Activated CD4-positive, alpha-beta T cell treated with anti-CD3 and anti-CD28 coated beads, Interleukin-2, amount 50 U/mL, for 1 hour (primary cell): Measurements from ENCODE around the gene GCN1.
A peak's percentile ranks its signal among the peaks of the same experiment; 100 is the strongest.

ENCODE experiments used
- DNase-seq: peaks from one replicate; pipeline ENCODE4 v3.0.0-alpha.2; 2020

Gene GCN1

DNA sequence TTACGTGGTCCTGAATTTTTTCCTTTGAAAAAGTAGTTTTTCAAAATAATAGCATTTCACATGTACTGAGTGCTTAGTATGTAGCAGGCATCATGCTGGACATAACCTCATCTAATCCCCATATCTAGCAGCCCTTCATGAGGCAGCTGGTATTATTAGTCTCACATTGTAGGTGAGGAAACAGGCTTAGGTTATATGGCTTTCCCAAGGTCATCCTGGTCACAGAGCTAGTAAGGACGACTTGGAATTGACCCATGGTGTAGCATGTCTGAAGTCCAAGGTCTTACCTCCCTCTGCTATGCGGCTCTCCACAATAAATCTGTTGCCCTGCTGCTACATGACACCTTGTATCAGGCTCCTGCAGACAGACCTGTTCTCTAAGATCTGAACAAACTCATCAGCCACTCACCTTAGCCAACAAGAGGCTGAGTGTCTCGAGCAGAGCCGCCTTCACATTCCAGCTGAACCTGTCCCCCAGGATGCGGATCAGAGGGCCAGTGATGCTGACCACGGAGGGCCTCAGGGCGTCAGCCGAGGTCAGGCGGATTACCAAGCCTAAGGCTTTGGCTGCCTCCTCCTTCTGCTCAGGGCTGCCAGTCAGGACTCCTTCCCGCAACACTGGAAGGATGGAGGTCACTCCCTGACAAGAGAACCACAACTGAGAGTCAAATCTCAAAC lies 58.3 kb downstream of the GCN1 start:
- no peak for DNase-seq

DNA sequence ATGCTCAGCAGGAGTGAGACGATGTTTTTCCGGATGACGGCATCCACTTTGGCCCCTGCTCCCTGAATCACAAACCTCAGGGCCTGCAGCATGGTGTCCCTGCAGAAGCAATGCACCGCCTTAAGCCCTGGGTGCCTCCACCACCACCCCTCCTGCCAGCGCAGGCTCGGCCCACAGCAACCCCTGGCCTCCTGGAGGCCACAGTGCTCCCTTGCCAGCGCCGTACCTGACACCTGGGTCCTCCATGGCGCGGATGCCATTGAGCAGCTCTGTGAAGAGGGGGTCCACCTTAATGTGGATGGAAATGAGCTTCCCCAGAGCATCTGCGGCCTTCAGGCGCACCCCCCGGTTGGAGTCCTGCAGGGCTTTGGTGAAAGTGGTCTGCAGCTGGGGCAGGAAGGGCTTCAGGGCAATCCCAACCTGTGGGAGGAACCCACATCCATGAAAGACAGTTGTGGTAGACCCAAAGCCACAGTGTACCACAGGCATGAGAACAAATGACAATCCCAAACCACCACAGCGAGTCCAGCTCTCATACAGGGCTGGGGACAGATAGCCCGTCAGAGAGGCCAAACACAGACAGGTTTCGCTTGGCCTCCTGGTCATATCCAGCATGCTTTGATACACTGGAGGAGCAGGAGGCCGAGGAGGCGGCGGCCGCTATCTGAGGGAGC lies 60.1 kb downstream of the GCN1 start:
- no peak for DNase-seq

- no peak for DNase-seq
These were observed 61.6 kb downstream of the GCN1 start for GRCh38 chr12:120132863-120133385.

- no peak for DNase-seq
These were observed 62.3 kb downstream of the GCN1 start for GRCh38 chr12:120132054-120132836.

GRCh38 chr12:120131116-120131515 lies 63.4 kb downstream of the GCN1 start:
- no peak for DNase-seq

DNA sequence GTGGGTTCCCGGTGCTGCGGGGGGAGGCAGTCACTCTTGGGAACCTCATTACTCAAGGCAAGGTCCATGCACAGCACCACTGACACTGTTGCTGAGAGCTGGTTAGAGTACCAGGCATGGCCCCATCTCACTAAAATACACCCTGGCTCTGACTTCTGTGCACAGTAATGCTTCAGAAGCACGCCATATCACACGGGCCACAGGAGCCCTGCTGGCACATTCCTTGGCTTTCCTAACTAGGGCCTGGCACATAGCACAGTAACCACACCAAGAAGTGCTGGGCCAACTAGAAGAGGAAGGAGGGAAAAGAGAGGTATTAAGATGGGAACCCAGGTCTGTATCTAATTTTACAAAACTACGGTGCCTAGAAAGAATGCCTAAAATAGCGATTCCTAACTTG lies 64.5 kb downstream of the GCN1 start:
- DNase-seq, result no peak

DNA sequence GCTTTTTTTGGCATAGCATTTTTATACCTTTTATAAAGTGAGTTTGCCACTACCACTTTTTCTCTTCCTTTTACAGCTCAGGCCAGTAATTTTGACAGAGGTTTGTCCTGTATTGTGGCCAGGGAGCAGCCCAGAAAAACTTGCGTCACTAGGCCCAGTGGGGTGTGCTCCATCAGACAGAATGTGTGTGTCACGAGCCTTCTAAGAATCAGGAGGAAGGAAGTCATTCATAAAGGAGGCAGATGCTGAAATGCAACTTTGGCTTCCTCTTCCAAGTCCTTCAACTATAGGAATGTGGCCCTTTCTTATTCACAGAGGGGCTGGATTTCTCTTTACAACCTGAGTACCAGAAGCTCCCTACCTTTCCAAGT lies 67.9 kb downstream of the GCN1 start:
- no peak for DNase-seq

DNA sequence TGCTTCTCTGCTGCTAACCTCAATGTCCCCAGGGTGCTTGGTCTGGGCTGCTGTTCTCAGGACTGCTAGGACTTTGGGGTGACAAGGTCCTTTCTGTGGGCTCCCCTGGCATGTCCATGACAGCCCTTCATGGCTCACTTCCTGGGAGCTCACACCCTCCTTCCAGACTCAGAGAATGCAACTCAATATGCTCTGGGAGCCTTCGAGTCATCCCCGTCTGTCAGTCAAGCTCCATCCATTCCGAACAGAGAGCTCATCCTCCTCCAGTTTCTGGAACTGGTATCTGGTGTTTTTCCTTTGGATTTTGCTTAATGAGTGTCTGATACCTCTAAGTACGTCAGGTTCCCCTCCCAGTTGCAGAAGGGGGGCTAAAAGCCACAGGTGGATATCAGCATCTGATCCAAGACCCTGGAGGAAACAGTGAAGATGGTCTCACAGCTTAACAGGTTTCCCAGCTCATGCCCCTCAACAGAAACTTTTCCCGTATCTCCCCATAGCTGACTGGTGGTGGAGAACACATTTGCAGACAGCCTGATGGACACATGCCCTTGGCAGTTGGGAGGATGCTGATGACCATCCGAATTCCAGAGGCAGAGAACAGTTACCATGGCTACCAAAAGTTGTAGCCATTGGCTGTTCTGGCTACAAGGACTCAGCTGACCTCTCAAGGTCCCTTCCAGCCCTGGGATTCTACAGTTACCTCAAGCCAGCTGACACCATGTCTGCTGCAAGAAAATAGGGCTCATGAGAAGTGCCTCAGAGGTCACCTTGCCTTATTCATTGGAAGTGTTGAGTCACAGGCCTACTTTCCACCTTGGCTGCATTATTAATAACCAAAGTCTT lies 68.5 kb downstream of the GCN1 start:
- DNase-seq, result no peak

- DNase-seq, result no peak
These were observed 69.5 kb downstream of the GCN1 start for GRCh38 chr12:120125029-120125428.

DNA sequence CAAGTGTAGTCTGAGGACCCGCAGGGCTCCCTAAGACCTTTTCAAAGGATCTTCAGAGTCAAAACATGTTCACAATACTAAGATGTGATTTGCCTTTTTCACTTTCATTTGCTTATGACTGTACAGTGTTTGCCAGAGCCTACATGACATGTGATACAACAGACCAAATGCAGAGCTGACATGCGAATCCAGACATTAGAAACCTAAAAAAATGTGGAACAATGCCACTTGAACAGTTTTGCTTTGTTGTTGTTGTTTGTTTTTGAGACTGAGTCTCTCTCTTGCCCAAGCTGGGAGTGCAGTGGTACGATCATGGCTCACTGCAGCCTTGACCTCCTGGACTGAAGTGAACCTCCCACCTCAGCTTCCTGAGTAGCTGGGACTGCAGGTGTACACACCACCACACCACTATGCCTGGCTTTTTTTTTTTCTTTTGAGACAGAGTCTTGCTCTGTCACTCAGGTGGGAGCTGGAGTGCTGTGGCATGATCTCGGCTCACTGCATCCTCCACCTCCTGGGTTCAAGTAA lies 72.7 kb downstream of the GCN1 start:
- no peak for DNase-seq

GRCh38 chr12:120121343-120121742 lies 73.2 kb downstream of the GCN1 start:
- DNase-seq, result no peak

- no peak for DNase-seq
These were observed 75.1 kb downstream of the GCN1 start for GRCh38 chr12:120119271-120119973.

GRCh38 chr12:120118321-120119061 lies 76.0 kb downstream of the GCN1 start:
- no peak for DNase-seq

DNA sequence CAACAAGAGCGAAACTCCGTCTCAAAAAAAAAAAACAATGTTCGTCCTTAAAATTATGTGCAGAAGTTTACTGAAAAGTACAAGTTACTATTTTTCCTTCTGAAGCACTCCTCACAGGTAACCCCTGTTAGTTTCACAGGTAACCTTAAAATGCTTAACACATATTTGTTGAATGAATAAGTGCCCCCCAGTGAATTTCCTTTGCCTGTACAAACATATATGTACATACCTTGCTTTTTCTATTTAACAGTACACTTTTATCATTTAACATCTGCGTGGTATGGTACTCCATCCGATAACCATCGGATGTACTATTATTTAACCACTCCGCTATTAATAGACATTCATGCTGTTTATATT lies 76.6 kb downstream of the GCN1 start:
- no peak for DNase-seq

- peak; percentile 98 for DNase-seq
These were observed 77.5 kb downstream of the GCN1 start for GRCh38 chr12:120116792-120117651.

- no peak for DNase-seq
These were observed 78.1 kb downstream of the GCN1 start, which contains the start of gene RAB35 for GRCh38 chr12:120116441-120116791. Gene RAB35, minus strand, starts transcription at chr12:120116753. Its CDS starts 103 bp downstream, at chr12:120116650.

GRCh38 chr12:120115692-120116440 lies 78.6 kb downstream of the GCN1 start:
- no peak for DNase-seq

DNA sequence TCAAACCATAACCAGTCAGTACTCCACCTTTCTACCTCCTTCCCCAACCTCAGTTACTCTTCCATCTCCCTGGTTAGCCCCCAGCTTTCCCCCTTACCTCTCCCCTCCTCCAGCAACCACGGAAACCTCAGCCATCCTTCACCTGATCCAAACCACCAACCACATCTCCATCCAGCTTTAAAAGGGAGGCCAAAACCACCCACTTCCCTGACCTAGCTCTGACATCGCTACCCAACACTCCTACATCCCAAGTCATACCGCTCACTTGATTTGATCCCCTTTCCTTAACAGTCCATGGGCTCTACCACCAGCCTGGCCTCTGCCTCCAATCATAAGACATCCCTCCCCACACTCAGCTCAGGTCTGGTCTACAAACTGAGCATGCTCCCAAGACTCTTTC lies 79.4 kb downstream of the GCN1 start:
- no peak for DNase-seq
